Measurements from ENCODE around the gene FADS2. TPM values are rescaled to one million over a fixed set of nuclear protein-coding genes. Genes with fewer than 3 reads are reported as not detected.

FADS2 gene
- total RNA-seq, 1 experiment from 2014 or later: 17.1 TPM

DNA sequence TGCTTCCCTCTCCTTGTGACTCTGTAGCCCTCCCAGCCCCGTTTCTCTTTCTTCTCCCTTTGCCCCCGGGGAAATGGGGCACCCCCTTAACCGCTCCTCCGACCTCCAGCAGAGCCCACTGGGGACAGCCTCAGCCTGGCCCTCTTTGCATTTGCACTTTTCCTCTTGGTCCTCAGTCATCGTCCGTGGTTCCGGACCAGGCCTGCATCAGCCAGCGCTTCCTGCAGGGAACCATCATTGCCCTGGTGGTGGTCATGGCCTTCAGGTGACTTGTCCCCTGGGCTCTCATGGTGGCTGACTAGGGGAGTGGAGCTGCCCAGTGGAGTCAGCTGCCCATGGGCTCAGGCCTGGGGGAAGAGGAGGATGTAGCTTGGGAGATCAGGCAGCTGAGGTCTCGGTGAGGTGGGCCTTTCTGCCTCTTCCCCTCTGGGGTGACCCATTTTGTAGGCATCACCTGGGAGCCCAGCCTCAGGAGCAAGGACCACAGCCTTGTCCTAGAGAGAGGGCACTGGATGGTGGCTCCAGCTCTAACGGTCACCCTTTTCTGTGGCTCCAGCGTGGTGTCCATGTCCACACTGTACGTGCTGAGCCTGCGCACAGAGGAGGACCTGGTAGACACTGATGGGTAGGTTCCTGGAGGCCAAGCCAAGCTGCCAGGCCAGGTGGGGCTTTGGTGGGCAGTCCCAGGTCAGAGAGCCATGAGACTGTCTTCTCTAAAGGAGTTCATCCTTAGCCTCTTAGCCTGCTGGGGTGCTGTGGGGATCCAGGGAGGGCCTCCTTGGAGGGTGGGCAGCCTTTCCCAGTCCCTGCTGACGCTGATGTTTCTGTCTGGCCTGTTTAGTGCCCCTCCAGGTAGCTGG, 48.2 kb upstream of the FADS2 start:
- no peaks in the 10 kb centered on the region for H3K79me2 ChIP-seq (ENCODE audit: insufficient read depth, low read length)
- H2AFZ ChIP-seq (ENCODE audit: low read depth, low read length, poor library complexity, severe bottlenecking): no peak overlapping the region
- RAD21 ChIA-PET (ENCODE audit: low non-redundant PET in 1 of 2, low total read pairs in 2 of 2, uncharacterized antibody in 2 of 2, unreplicated experiment in 2 of 2): no interaction called here
- H3K9me3 ChIP-seq (ENCODE audit: control insufficient read depth in 1 of 2, insufficient read depth in 1 of 2, low read depth in 1 of 2, low read length in 2 of 2): no peaks in the 10 kb centered on the region
- BruUV-seq (replicated peaks): no TSS peak
- no peaks in the 10 kb centered on the region for H3K4me1 ChIP-seq (ENCODE audit: control insufficient read depth in 1 of 2, insufficient read depth in 2 of 2, low read length in 2 of 2)
- POLR2A ChIA-PET: interaction anchor here (1.4 to 2.0 kb wide), 2 partner anchors 12 to 32 kb away, joined by 3 to 6 read pairs; partner anchors contain the start of genes FEN1 and TMEM258
- peaks cover 7 to 25% of the 10 kb centered on the region in 2 experiments; a peak in 3 of 4 replicates for H3K36me3 ChIP-seq (ENCODE audit: control insufficient read depth in 1 of 2, insufficient read depth in 2 of 2, low read length in 2 of 2)
- H3K4me3 ChIP-seq (replicated peaks in 1 of 2; ENCODE audit: low read depth in 1 of 2, low read length in 2 of 2): no peak overlapping the region
- no peak for DNase-seq (ENCODE audit: low read depth, low spot score)
- no peak overlapping the region for H3K27ac ChIP-seq (ENCODE audit: low read depth, low read length)
- H3K4me2 ChIP-seq (ENCODE audit: low read length): no peak overlapping the region
- CTCF ChIA-PET: interaction anchor here (0.9 to 1.4 kb wide), 2 partner anchors 11 to 31 kb away, joined by 3 read pairs; no protein-coding TSS in a partner anchor
- H4K20me1 ChIP-seq (ENCODE audit: insufficient read depth): no peaks in the 10 kb centered on the region
- no peak overlapping the region for H3K9ac ChIP-seq (ENCODE audit: low read length)
- intact Hi-C loops (cut with micrococcal nuclease): no loop called here
- no peaks in the 10 kb centered on the region for H3K9me2 ChIP-seq (ENCODE audit: insufficient read depth)
- TF ChIP-seq YY1 (IDR thresholded peaks at IDR 0.05; ENCODE audit: extremely low read depth, insufficient replicate concordance, low read depth, low read length) (no peak), SRF (IDR thresholded peaks at IDR 0.05; ENCODE audit: low read depth) (no peak), RAD21 (IDR thresholded peaks at IDR 0.05; ENCODE audit: low read depth) (no peak), EZH2phosphoT487 (IDR thresholded peaks at IDR 0.05; ENCODE audit: borderline replicate concordance) (no peak), ZNF274 (IDR thresholded peaks at IDR 0.05; ENCODE audit: low read depth, low read length) (no peak)
- TF ChIP-seq, protein P1, sequence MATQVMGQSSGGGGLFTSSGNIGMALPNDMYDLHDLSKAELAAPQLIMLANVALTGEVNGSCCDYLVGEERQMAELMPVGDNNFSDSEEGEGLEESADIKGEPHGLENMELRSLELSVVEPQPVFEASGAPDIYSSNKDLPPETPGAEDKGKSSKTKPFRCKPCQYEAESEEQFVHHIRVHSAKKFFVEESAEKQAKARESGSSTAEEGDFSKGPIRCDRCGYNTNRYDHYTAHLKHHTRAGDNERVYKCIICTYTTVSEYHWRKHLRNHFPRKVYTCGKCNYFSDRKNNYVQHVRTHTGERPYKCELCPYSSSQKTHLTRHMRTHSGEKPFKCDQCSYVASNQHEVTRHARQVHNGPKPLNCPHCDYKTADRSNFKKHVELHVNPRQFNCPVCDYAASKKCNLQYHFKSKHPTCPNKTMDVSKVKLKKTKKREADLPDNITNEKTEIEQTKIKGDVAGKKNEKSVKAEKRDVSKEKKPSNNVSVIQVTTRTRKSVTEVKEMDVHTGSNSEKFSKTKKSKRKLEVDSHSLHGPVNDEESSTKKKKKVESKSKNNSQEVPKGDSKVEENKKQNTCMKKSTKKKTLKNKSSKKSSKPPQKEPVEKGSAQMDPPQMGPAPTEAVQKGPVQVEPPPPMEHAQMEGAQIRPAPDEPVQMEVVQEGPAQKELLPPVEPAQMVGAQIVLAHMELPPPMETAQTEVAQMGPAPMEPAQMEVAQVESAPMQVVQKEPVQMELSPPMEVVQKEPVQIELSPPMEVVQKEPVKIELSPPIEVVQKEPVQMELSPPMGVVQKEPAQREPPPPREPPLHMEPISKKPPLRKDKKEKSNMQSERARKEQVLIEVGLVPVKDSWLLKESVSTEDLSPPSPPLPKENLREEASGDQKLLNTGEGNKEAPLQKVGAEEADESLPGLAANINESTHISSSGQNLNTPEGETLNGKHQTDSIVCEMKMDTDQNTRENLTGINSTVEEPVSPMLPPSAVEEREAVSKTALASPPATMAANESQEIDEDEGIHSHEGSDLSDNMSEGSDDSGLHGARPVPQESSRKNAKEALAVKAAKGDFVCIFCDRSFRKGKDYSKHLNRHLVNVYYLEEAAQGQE (IDR thresholded peaks at IDR 0.05; ENCODE audit: low read depth): no peak
- TF ChIP-seq, protein P2, sequence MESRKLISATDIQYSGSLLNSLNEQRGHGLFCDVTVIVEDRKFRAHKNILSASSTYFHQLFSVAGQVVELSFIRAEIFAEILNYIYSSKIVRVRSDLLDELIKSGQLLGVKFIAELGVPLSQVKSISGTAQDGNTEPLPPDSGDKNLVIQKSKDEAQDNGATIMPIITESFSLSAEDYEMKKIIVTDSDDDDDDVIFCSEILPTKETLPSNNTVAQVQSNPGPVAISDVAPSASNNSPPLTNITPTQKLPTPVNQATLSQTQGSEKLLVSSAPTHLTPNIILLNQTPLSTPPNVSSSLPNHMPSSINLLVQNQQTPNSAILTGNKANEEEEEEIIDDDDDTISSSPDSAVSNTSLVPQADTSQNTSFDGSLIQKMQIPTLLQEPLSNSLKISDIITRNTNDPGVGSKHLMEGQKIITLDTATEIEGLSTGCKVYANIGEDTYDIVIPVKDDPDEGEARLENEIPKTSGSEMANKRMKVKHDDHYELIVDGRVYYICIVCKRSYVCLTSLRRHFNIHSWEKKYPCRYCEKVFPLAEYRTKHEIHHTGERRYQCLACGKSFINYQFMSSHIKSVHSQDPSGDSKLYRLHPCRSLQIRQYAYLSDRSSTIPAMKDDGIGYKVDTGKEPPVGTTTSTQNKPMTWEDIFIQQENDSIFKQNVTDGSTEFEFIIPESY (IDR thresholded peaks at IDR 0.05; ENCODE audit: extremely low read depth, insufficient replicate concordance, low read length): no peak
- TF ChIP-seq, protein P3, sequence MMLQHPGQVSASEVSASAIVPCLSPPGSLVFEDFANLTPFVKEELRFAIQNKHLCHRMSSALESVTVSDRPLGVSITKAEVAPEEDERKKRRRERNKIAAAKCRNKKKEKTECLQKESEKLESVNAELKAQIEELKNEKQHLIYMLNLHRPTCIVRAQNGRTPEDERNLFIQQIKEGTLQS (IDR thresholded peaks at IDR 0.05): no peak
- TF ChIP-seq, protein P4, sequence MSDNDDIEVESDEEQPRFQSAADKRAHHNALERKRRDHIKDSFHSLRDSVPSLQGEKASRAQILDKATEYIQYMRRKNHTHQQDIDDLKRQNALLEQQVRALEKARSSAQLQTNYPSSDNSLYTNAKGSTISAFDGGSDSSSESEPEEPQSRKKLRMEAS (IDR thresholded peaks at IDR 0.05): no peak
- no peak for ATAC-seq
- H3K27me3 ChIP-seq (ENCODE audit: insufficient read depth, low read length): no peaks in the 10 kb centered on the region

Data from HCT116 (cell line).